ENCODE measurements around the gene CCK. TPM values are rescaled to one million over a fixed set of nuclear protein-coding genes. Genes with fewer than 3 reads are reported as not detected.

The CCK gene
- total RNA-seq, 1 donor from 2014 or later: not detected

GRCh38 chr3:42275217-42275616 is 9.2 kb upstream of the CCK start:
- no peak for DNase-seq (ENCODE audit: low spot score in 2 of 2)
- Histone ChIP-seq H3K27me3 (no peaks in the 10 kb centered on the region), H3K4me1 (no peaks in the 10 kb centered on the region), H3K9me3 (no peaks in the 10 kb centered on the region), H3K27ac (no peak overlapping the region), H3K4me3 (no peak overlapping the region), H3K36me3 (no peaks in the 10 kb centered on the region)
- no peak for TF ChIP-seq CTCF (IDR thresholded peaks at IDR 0.05)
- intact Hi-C loops (cut with DNase I): no loop called here

DNA sequence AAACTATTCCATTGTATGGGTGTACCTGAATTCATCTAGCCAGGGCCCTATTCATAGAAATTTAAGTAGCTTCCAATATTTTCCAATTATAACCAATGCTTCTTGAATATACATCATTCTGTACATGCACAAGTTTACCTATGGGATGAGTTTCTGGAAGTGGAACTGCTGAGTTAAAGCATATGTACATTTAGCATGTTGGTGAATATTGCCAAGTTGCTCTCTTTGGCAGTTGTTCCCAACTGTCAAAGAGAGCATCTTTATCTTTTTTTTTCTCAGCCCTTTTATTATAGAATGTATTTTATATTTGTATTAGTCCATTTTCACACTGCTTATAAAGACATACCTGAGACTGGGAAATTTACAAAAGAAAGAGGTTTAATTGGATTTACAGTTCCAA is 8.3 kb upstream of the CCK start:
- H3K27me3 ChIP-seq: no peaks in the 10 kb centered on the region
- no peaks in the 10 kb centered on the region for H3K4me1 ChIP-seq
- H3K36me3 ChIP-seq: no peaks in the 10 kb centered on the region
- intact Hi-C loops (cut with DNase I): no loop called here
- H3K4me3 ChIP-seq: no peak overlapping the region
- no peak for DNase-seq (ENCODE audit: low spot score in 2 of 2)
- no peak overlapping the region for H3K27ac ChIP-seq
- no peak for TF ChIP-seq CTCF (IDR thresholded peaks at IDR 0.05)
- no peaks in the 10 kb centered on the region for H3K9me3 ChIP-seq

GRCh38 chr3:42273361-42273760 is 7.4 kb upstream of the CCK start:
- no peak for TF ChIP-seq CTCF (IDR thresholded peaks at IDR 0.05)
- H3K9me3 ChIP-seq: no peaks in the 10 kb centered on the region
- no peak for DNase-seq (ENCODE audit: low spot score in 2 of 2)
- H3K36me3 ChIP-seq: no peaks in the 10 kb centered on the region
- no peak overlapping the region for H3K4me3 ChIP-seq
- H3K4me1 ChIP-seq: no peaks in the 10 kb centered on the region
- intact Hi-C loops (cut with DNase I): no loop called here
- no peaks in the 10 kb centered on the region for H3K27me3 ChIP-seq
- no peak overlapping the region for H3K27ac ChIP-seq

DNA sequence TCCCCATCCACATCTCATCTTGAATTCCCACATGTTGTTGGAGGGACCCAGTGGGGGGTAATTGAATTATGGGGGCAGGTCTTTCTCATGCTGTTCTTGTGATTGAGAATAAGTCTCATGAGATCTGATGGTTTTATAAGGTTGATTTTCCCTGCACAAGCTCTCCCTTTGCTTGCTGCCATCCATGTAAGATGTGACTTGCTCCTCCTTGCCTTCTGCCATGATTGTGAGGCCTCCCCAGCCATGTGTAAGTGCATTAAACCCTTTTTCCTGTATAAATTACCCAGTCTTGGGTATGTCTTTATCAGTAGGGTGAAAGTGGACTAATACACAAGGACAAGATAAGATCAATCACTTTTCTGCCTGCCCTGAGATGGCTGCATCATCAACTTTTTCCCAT is 5.8 kb upstream of the CCK start:
- H3K4me3 ChIP-seq: no peak overlapping the region
- intact Hi-C loops (cut with DNase I): no loop called here
- no peaks in the 10 kb centered on the region for H3K4me1 ChIP-seq
- DNase-seq (ENCODE audit: low spot score in 2 of 2): no peak
- H3K36me3 ChIP-seq: no peaks in the 10 kb centered on the region
- TF ChIP-seq CTCF (IDR thresholded peaks at IDR 0.05): no peak
- H3K27me3 ChIP-seq: no peaks in the 10 kb centered on the region
- H3K9me3 ChIP-seq: no peaks in the 10 kb centered on the region
- no peak overlapping the region for H3K27ac ChIP-seq

GRCh38 chr3:42270561-42270960 is 4.6 kb upstream of the CCK start:
- Histone ChIP-seq H3K27ac (no peak overlapping the region), H3K9me3 (no peaks in the 10 kb centered on the region), H3K4me3 (no peak overlapping the region), H3K27me3 (no peaks in the 10 kb centered on the region), H3K4me1 (no peaks in the 10 kb centered on the region), H3K36me3 (no peaks in the 10 kb centered on the region)
- DNase-seq (ENCODE audit: low spot score in 2 of 2): no peak
- intact Hi-C loops (cut with DNase I): no loop called here
- TF ChIP-seq CTCF (IDR thresholded peaks at IDR 0.05): no peak

- Histone ChIP-seq H3K4me3 (no peak overlapping the region), H3K27ac (no peak overlapping the region), H3K9me3 (no peaks in the 10 kb centered on the region), H3K4me1 (no peaks in the 10 kb centered on the region), H3K27me3 (peaks cover 6% of the 10 kb centered on the region), H3K36me3 (no peaks in the 10 kb centered on the region)
- DNase-seq (ENCODE audit: low spot score in 2 of 2): no peak
- no peak for TF ChIP-seq CTCF (IDR thresholded peaks at IDR 0.05)
- intact Hi-C loops (cut with DNase I): no loop called here
These were observed 3.7 kb upstream of the CCK start for GRCh38 chr3:42269647-42270046.
